ENCODE results near the gene CDC5L.

The CDC5L gene

GRCh38 chr6:44456070-44456965 is 68.8 kb downstream of the CDC5L start:
- peak; percentile 74 for DNase-seq

- DNase-seq: no peak
Observed at GRCh38 chr6:44456966-44457292, 69.4 kb downstream of the CDC5L start.

GRCh38 chr6:44457596-44457995 is 70.1 kb downstream of the CDC5L start:
- no peak for DNase-seq

GRCh38 chr6:44458551-44458950 is 71.0 kb downstream of the CDC5L start:
- no peak for DNase-seq

- no peak for DNase-seq
Observed at GRCh38 chr6:44462335-44462734, 74.8 kb downstream of the CDC5L start.

GRCh38 chr6:44462797-44463727 is 75.6 kb downstream of the CDC5L start:
- no peak for DNase-seq

GRCh38 chr6:44463728-44464450 is 76.4 kb downstream of the CDC5L start:
- peak; percentile 20 for DNase-seq

GRCh38 chr6:44464527-44465310 is 77.2 kb downstream of the CDC5L start:
- DNase-seq: peak; percentile 35

GRCh38 chr6:44466955-44467354 is 79.4 kb downstream of the CDC5L start:
- no peak for DNase-seq

GRCh38 chr6:44468835-44469234 is 81.3 kb downstream of the CDC5L start:
- DNase-seq: no peak

- DNase-seq: no peak
Observed at GRCh38 chr6:44470115-44470464, 82.6 kb downstream of the CDC5L start.

GRCh38 chr6:44470746-44471145 is 83.2 kb downstream of the CDC5L start:
- peak; percentile 30 for DNase-seq

GRCh38 chr6:44471271-44471981 is 83.9 kb downstream of the CDC5L start:
- DNase-seq: peak; percentile 40

- peak; percentile 42 for DNase-seq
Observed at GRCh38 chr6:44472250-44472945, 84.9 kb downstream of the CDC5L start.

- DNase-seq: no peak
Observed at GRCh38 chr6:44473393-44474189, 86.1 kb downstream of the CDC5L start.

- no peak for DNase-seq
Observed at GRCh38 chr6:44474190-44474631, 86.7 kb downstream of the CDC5L start.

- DNase-seq: no peak
Observed at GRCh38 chr6:44474643-44475042, 87.1 kb downstream of the CDC5L start.

GRCh38 chr6:44475417-44475778 is 87.9 kb downstream of the CDC5L start:
- no peak for DNase-seq

GRCh38 chr6:44475779-44476434 is 88.4 kb downstream of the CDC5L start:
- peak; percentile 88 for DNase-seq

- DNase-seq: no peak
Observed at GRCh38 chr6:44476849-44477248, 89.3 kb downstream of the CDC5L start.

Measured in activated CD8-positive, alpha-beta memory T cell treated with anti-CD3 and anti-CD28 coated beads, Interleukin-2, amount 50 U/mL, for 48 hours (primary cell).